ENCODE data around the gene SOX14. TPM values are rescaled to one million over a fixed set of nuclear protein-coding genes. Genes with fewer than 3 reads are reported as not detected.

Gene SOX14
- total RNA-seq, 3 donors from 2014 or later: not detected

- ATAC-seq: no peak
- no peak for TF ChIP-seq CTCF (IDR thresholded peaks at IDR 0.05)
Measured at GRCh38 chr3:137787529-137787928, 23.4 kb downstream of the SOX14 start.

GRCh38 chr3:137789236-137789635 lies 25.1 kb downstream of the SOX14 start:
- intact Hi-C loops (cut with DNase I, micrococcal nuclease): no loop called here
- ATAC-seq (no peak), DNase-seq (no peak)
- H3K4me3 ChIP-seq: no peak overlapping the region
- no peaks in the 10 kb centered on the region for H3K4me1 ChIP-seq (ENCODE audit: low read depth)
- no peak for TF ChIP-seq CTCF (IDR thresholded peaks at IDR 0.05)
- H3K36me3 ChIP-seq (ENCODE audit: low read depth): no peaks in the 10 kb centered on the region
- no peaks in the 10 kb centered on the region for H3K9me3 ChIP-seq

More at GRCh38 chr3:137787529-137787928, 23.4 kb downstream of the SOX14 start:
- no peaks in the 10 kb centered on the region for H3K4me1 ChIP-seq (ENCODE audit: low read depth)
- no peaks in the 10 kb centered on the region for H3K36me3 ChIP-seq (ENCODE audit: low read depth)
- H3K4me3 ChIP-seq: no peak overlapping the region
- DNase-seq: no peak
- no peaks in the 10 kb centered on the region for H3K9me3 ChIP-seq
- intact Hi-C loops (cut with DNase I, micrococcal nuclease): no loop called here

- Histone ChIP-seq H3K9me3 (no peaks in the 10 kb centered on the region), H3K36me3 (ENCODE audit: low read depth) (no peaks in the 10 kb centered on the region), H3K4me1 (ENCODE audit: low read depth) (no peaks in the 10 kb centered on the region), H3K4me3 (no peak overlapping the region)
- ATAC-seq (peak; percentile 32), DNase-seq (peak in 2 of 3 donors; percentile 10 to 25)
- intact Hi-C loops (cut with DNase I, micrococcal nuclease): no loop called here
- TF ChIP-seq CTCF (IDR thresholded peaks at IDR 0.05): no peak
Measured at GRCh38 chr3:137792626-137793271, 28.6 kb downstream of the SOX14 start.

- no peak for ATAC-seq
- no peak for TF ChIP-seq CTCF (IDR thresholded peaks at IDR 0.05)
- Histone ChIP-seq H3K4me3 (no peak overlapping the region), H3K36me3 (ENCODE audit: low read depth) (no peaks in the 10 kb centered on the region), H3K4me1 (ENCODE audit: low read depth) (no peaks in the 10 kb centered on the region), H3K9me3 (no peaks in the 10 kb centered on the region)
- no peak for DNase-seq
- intact Hi-C loops (cut with DNase I, micrococcal nuclease): no loop called here
Measured at GRCh38 chr3:137796993-137797392, 32.9 kb downstream of the SOX14 start.

- Histone ChIP-seq H3K36me3 (ENCODE audit: low read depth) (no peaks in the 10 kb centered on the region), H3K4me3 (no peak overlapping the region), H3K4me1 (ENCODE audit: low read depth) (no peaks in the 10 kb centered on the region), H3K9me3 (no peaks in the 10 kb centered on the region)
- ATAC-seq: no peak
- intact Hi-C loops (cut with DNase I, micrococcal nuclease): no loop called here
- no peak for DNase-seq
- TF ChIP-seq CTCF (IDR thresholded peaks at IDR 0.05): no peak
Measured at GRCh38 chr3:137803215-137803614, 39.1 kb downstream of the SOX14 start.

GRCh38 chr3:137807998-137808397 lies 43.9 kb downstream of the SOX14 start:
- H3K4me1 ChIP-seq (ENCODE audit: low read depth): no peaks in the 10 kb centered on the region
- intact Hi-C loops (cut with DNase I, micrococcal nuclease): no loop called here
- H3K36me3 ChIP-seq (ENCODE audit: low read depth): no peaks in the 10 kb centered on the region
- no peak overlapping the region for H3K4me3 ChIP-seq
- TF ChIP-seq CTCF (IDR thresholded peaks at IDR 0.05): no peak
- no peak for ATAC-seq
- no peak for DNase-seq
- H3K9me3 ChIP-seq: no peaks in the 10 kb centered on the region
